H1 (cell line): ENCODE results near the gene ATXN3. TPM values are rescaled to one million over a fixed set of nuclear protein-coding genes. Genes with fewer than 3 reads are reported as not detected.

Experiments used
- CTCF ChIA-PET: fragments of 300-600 bp; sonication (Branson Sonifier 250); formaldehyde crosslinking; loops from one replicate; lab custom pipeline; 2021; ENCODE audit not compliant: partially characterized antibody; lab: Charles Lee
- POLR2A ChIA-PET: fragments of 300-600 bp; sonication (Branson Sonifier 250); formaldehyde crosslinking; loops from one replicate; lab custom pipeline; 2021; ENCODE audit warnings: inconsistent platforms; ENCODE audit not compliant: partially characterized antibody; lab: Charles Lee
- DNase-seq, 2 experiments: peaks; one replicate each; pipeline versions ENCODE4 v3.0.0 to v3.0.0-alpha.2; 2010 to 2022; ENCODE audit warnings: low spot score in 2 of 2, low read depth in 1 of 2, mixed read lengths in 1 of 2
- FAIRE-seq: peaks from 2 replicates; lab custom pipeline; 2011; peaks lifted over from hg19 to GRCh38; lab: Jason Lieb, UNC
- H2AFZ ChIP-seq: 2 replicates; pipeline ENCODE4 v1.8.1; 2012; ENCODE audit warnings: low read length, inconsistent platforms
- H2AK5ac ChIP-seq: 2 replicates; pipeline ENCODE4 v1.6.1; 2013; ENCODE audit warnings: low read depth, low read length
- H2BK120ac ChIP-seq: replicated peaks from 2 replicates; pipeline ENCODE3; 2013; ENCODE audit warnings: low read depth, low read length, inconsistent platforms
- H2BK12ac ChIP-seq: 2 replicates; pipeline ENCODE4 v1.6.1; 2013; ENCODE audit warnings: low read depth, low read length
- H2BK15ac ChIP-seq: 2 replicates; pipeline ENCODE4 v1.6.1; 2013; ENCODE audit warnings: low read length
- H2BK20ac ChIP-seq: 2 replicates; pipeline ENCODE4 v1.6.1; 2013; ENCODE audit warnings: low read length
- H2BK5ac ChIP-seq: 2 replicates; pipeline ENCODE4 v1.6.1; 2013; ENCODE audit warnings: low read depth, low read length
- H3K14ac ChIP-seq: 2 replicates; pipeline ENCODE4 v1.6.1; 2013; ENCODE audit warnings: inconsistent platforms; ENCODE audit not compliant: insufficient read length
- H3K18ac ChIP-seq: 2 replicates; pipeline ENCODE4 v1.6.1; 2013; ENCODE audit warnings: low read length; ENCODE audit errors: extremely low read depth
- H3K23ac ChIP-seq: 2 replicates; pipeline ENCODE4 v1.6.1; 2013; ENCODE audit warnings: inconsistent platforms; ENCODE audit not compliant: insufficient read length
- H3K23me2 ChIP-seq: 2 replicates; pipeline ENCODE4 v1.6.1; 2013; ENCODE audit warnings: low read depth, low read length
- H3K27ac ChIP-seq: 2 replicates; pipeline ENCODE4 v1.6.1; 2011; ENCODE audit warnings: low read depth, low read length, inconsistent platforms
- H3K27me3 ChIP-seq, 4 experiments: replicated peaks in 1 of 4; 1 replicate in 1 of 4; 2 replicates in 3 of 4; pipeline versions ENCODE4 v1.6.1 to v1.8.1; 2011 to 2013; ENCODE audit warnings: low read length in 3 of 4, mild to moderate bottlenecking in 3 of 4, inconsistent platforms in 2 of 4, mixed read lengths in 2 of 4, moderate library complexity in 1 of 4; ENCODE audit not compliant: control insufficient read depth in 3 of 4, insufficient read depth in 3 of 4; ENCODE audit errors: extremely low read depth in 1 of 4
- H3K36me3 ChIP-seq, 4 experiments: 2 replicates each; pipeline versions ENCODE4 v1.6.1 to v1.8.1; 2011 to 2013; ENCODE audit warnings: mild to moderate bottlenecking in 4 of 4, low read length in 3 of 4, moderate library complexity in 2 of 4, control low read depth in 1 of 4, inconsistent platforms in 1 of 4; ENCODE audit not compliant: insufficient read depth in 4 of 4, control insufficient read depth in 2 of 4
- H3K4ac ChIP-seq: replicated peaks from 2 replicates; pipeline ENCODE3; 2013; ENCODE audit warnings: low read length, low read depth, mixed read lengths, inconsistent platforms; ENCODE audit not compliant: insufficient read length
- H3K4me1 ChIP-seq, 4 experiments: replicated peaks in 1 of 4; 1 replicate in 1 of 4; 2 replicates in 3 of 4; pipeline versions ENCODE4 v1.6.1 to v1.8.1; 2011 to 2013; ENCODE audit warnings: low read length in 3 of 4, inconsistent platforms in 2 of 4, mixed read lengths in 1 of 4; ENCODE audit not compliant: insufficient read depth in 4 of 4, control insufficient read depth in 3 of 4
- H3K4me2 ChIP-seq, 2 experiments: 2 replicates each; pipeline versions ENCODE4 v1.6.1 to v1.8.1; 2011 to 2013; ENCODE audit warnings: low read depth in 2 of 2, low read length in 2 of 2, control low read depth in 1 of 2, inconsistent platforms in 1 of 2, mild to moderate bottlenecking in 1 of 2; ENCODE audit not compliant: insufficient read depth in 1 of 2
- H3K4me3 ChIP-seq, 4 experiments: fragments of 200-600, 300-600 bp in 1 of 4; sonication (generic), shearing (Covaris generic), sonication (Bioruptor Twin) in 1 of 4; 2 replicates each; pipeline versions ENCODE4 v1.5.1 to v1.8.1; 2011 to 2016; ENCODE audit warnings: low read length in 4 of 4, low read depth in 3 of 4, control low read depth in 2 of 4, inconsistent platforms in 2 of 4, mild to moderate bottlenecking in 2 of 4, mixed read lengths in 1 of 4, moderate library complexity in 1 of 4; ENCODE audit not compliant: insufficient read depth in 2 of 4; ENCODE audit errors: extremely low read depth in 1 of 4
- H3K56ac ChIP-seq: replicated peaks from 2 replicates; pipeline ENCODE3; 2013; ENCODE audit warnings: low read depth, mild to moderate bottlenecking, mixed read lengths, low read length, inconsistent platforms; ENCODE audit not compliant: insufficient read length
- H3K79me1 ChIP-seq: 2 replicates; pipeline ENCODE4 v1.6.1; 2013; ENCODE audit warnings: low read depth, low read length, control low read depth
- H3K79me2 ChIP-seq, 2 experiments: 2 replicates each; pipeline versions ENCODE4 v1.6.1 to v1.8.1; 2012 to 2013; ENCODE audit warnings: low read length in 2 of 2, mild to moderate bottlenecking in 2 of 2, inconsistent platforms in 1 of 2; ENCODE audit not compliant: insufficient read depth in 2 of 2, control insufficient read depth in 1 of 2
- H3K9ac ChIP-seq, 4 experiments: replicated peaks in 1 of 4; 1 replicate in 1 of 4; 2 replicates in 3 of 4; pipeline versions ENCODE4 v1.6.1 to v1.8.1; 2011 to 2013; ENCODE audit warnings: low read depth in 3 of 4, low read length in 3 of 4, control low read depth in 2 of 4, mild to moderate bottlenecking in 2 of 4, moderate library complexity in 2 of 4, inconsistent platforms in 1 of 4; ENCODE audit errors: extremely low read depth in 1 of 4
- H3K9me3 ChIP-seq, 2 experiments: 2 replicates each; pipeline versions ENCODE4 v1.6.1 to v1.8.1; 2012 to 2013; ENCODE audit warnings: mild to moderate bottlenecking in 2 of 2, moderate library complexity in 2 of 2, control low read depth in 1 of 2, inconsistent platforms in 1 of 2, low read depth in 1 of 2, low read length in 1 of 2, mixed read lengths in 1 of 2; ENCODE audit not compliant: insufficient read depth in 2 of 2
- H4K20me1 ChIP-seq, 2 experiments: replicated peaks in 1 of 2; 2 replicates each; pipeline versions ENCODE3 to v1.8.1; 2011 to 2013; ENCODE audit warnings: inconsistent platforms in 2 of 2, low read length in 2 of 2, mild to moderate bottlenecking in 1 of 2; ENCODE audit not compliant: insufficient read depth in 2 of 2, control insufficient read depth in 1 of 2
- H4K5ac ChIP-seq: 2 replicates; pipeline ENCODE4 v1.6.1; 2013; ENCODE audit warnings: low read length, low read depth, mixed read lengths, inconsistent platforms; ENCODE audit not compliant: insufficient read length
- H4K8ac ChIP-seq: 2 replicates; pipeline ENCODE4 v1.8.0; 2013; ENCODE audit warnings: mild to moderate bottlenecking, moderate library complexity, low read length, inconsistent platforms; ENCODE audit not compliant: insufficient read depth; ENCODE audit errors: extremely low read depth
- H4K91ac ChIP-seq: replicated peaks from 2 replicates; pipeline ENCODE3; 2013; ENCODE audit warnings: low read length, mixed read lengths, inconsistent platforms; ENCODE audit not compliant: insufficient read length
- CBX8 ChIP-seq: fragments of 300-800, 300-1000 bp; sonication (generic); IDR thresholded peaks from 2 replicates; pipeline ENCODE4 v1.7.1; 2016; ENCODE audit warnings: low read depth, low read length, borderline replicate concordance
- CHD1 ChIP-seq: IDR thresholded peaks from 2 replicates; pipeline ENCODE4 v1.6.1; 2012; ENCODE audit warnings: low read depth, low read length, improper control_type of control experiment
- E2F6 ChIP-seq: IDR thresholded peaks from 2 replicates; pipeline ENCODE4 v1.6.1; 2012; ENCODE audit warnings: inconsistent platforms
- EGR1 ChIP-seq: IDR thresholded peaks from 2 replicates; pipeline ENCODE4 v1.6.1; 2011; ENCODE audit warnings: low read depth, low read length, borderline replicate concordance
- GABPA ChIP-seq: IDR thresholded peaks from 2 replicates; pipeline ENCODE4 v1.6.1; 2011; ENCODE audit warnings: mild to moderate bottlenecking, low read length, moderate library complexity, borderline replicate concordance; ENCODE audit not compliant: insufficient read depth
- POLR2AphosphoS5 ChIP-seq: IDR thresholded peaks from 2 replicates; pipeline ENCODE4 v1.6.1; 2011; ENCODE audit warnings: low read depth, low read length
- RBBP5 ChIP-seq: IDR thresholded peaks from 2 replicates; pipeline ENCODE4 v1.7.1; 2012; ENCODE audit warnings: low read depth, mild to moderate bottlenecking, inconsistent platforms, low read length, moderate library complexity, borderline replicate concordance
- RFX5 ChIP-seq: IDR thresholded peaks from 2 replicates; pipeline ENCODE4 v1.6.1; 2011; ENCODE audit warnings: low read depth, low read length, improper control_type of control experiment, borderline replicate concordance
- RXRA ChIP-seq: IDR thresholded peaks from 2 replicates; pipeline ENCODE4 v1.6.1; 2011; ENCODE audit warnings: low read depth, mild to moderate bottlenecking, low read length, moderate library complexity; ENCODE audit not compliant: insufficient read depth
- SP1 ChIP-seq: IDR thresholded peaks from 2 replicates; pipeline ENCODE4 v1.6.1; 2011; ENCODE audit warnings: low read depth, low read length
- SP2 ChIP-seq: IDR thresholded peaks from 2 replicates; pipeline ENCODE4 v1.6.1; 2012; ENCODE audit warnings: mild to moderate bottlenecking, low read length, inconsistent platforms
- SRF ChIP-seq: IDR thresholded peaks from 2 replicates; pipeline ENCODE4 v1.6.1; 2011; ENCODE audit warnings: mild to moderate bottlenecking, low read depth, low read length, moderate library complexity
- SUZ12 ChIP-seq: fragments of 200-600 bp; sonication (generic); IDR thresholded peaks from 2 replicates; pipeline ENCODE4 v1.6.1; 2012; ENCODE audit warnings: mild to moderate bottlenecking, inconsistent platforms, low read length, moderate library complexity, mixed read lengths
- WGBS, 2 experiments: shearing (Covaris generic) in 1 of 2; methylation state at CpG; one replicate each; pipeline versions ENCODE4 v1.1.6 to v1.1.7; 2013 to 2015; ENCODE audit warnings: low lambda C conversion rate in 2 of 2, mixed read lengths in 2 of 2, inconsistent platforms in 1 of 2, low coverage in 1 of 2, missing lambda C conversion rate in 1 of 2; ENCODE audit not compliant: insufficient replicate concordance in 2 of 2, insufficient coverage in 1 of 2, insufficient read length in 1 of 2; ENCODE audit errors: extremely low coverage in 1 of 2, missing lambda C conversion rate in 1 of 2; 5-methylcytosine and 5-hydroxymethylcytosine counted together
- polyA plus RNA-seq, 7 experiments: library from polyadenylated mRNA; depleted of rRNA in 3 of 7; stranded (reverse) in 5 of 7; unstranded in 2 of 7; fragments of >200 nt in 5 of 7; fragments of 200-250 nt in 2 of 7; gene quantifications; 1 replicate in 5 of 7; 2 replicates in 1 of 7; 4 replicates in 1 of 7; pipeline versions ENCODE4 v1.2.1 to v1.2.3, GENCODE V29; 2011 to 2013; ENCODE audit warnings: missing spikeins in 2 of 7, mixed read lengths in 2 of 7
- total RNA-seq: library from RNA; stranded (reverse); fragmentation: NEBNext Ultra II Directional; extraction: Animal tissue kit (Norgen Biotek cat#: 25700); gene quantifications from 2 replicates; pipeline ENCODE4 v1.2.1, GENCODE V29; 2021
- TF ChIP-seq, protein P1 (sequence below): IDR thresholded peaks from 2 replicates; pipeline ENCODE4 v1.6.1; 2011; ENCODE audit warnings: low read depth, mild to moderate bottlenecking, low read length; ENCODE audit not compliant: insufficient read depth

The ATXN3 gene
- total and polyA plus RNA-seq, 2 of the 8 experiments (the other 6 are each of a cell fraction or from before 2014, with no cell fraction given) = 8.8 to 37.2 TPM

GRCh38 chr14:92134456-92134855 lies 28.1 kb upstream of the ATXN3 start:
- Histone ChIP-seq H2AK5ac (no peak overlapping the region), H3K36me3 (peaks cover 15 to 88% (median 64%) of the 10 kb centered on the region in 4 experiments; a peak in 7 of 8 replicates), H4K91ac (no peak overlapping the region), H2BK15ac (no peak overlapping the region), H2BK12ac (no peak overlapping the region), H3K79me1 (no peaks in the 10 kb centered on the region), H2BK5ac (no peak overlapping the region), H3K9me3 (no peaks in the 10 kb centered on the region), H3K23me2 (no peaks in the 10 kb centered on the region), H3K56ac (no peak overlapping the region), H4K20me1 (no peaks in the 10 kb centered on the region), H3K4me3 (no peak overlapping the region), H4K5ac (no peak overlapping the region), H3K23ac (no peak overlapping the region), H3K18ac (no peak overlapping the region), H3K27ac (no peak overlapping the region), H3K4me1 (no peaks in the 10 kb centered on the region), H4K8ac (no peak overlapping the region), H3K4me2 (no peak overlapping the region), H3K4ac (no peak overlapping the region), H3K27me3 (no peaks in the 10 kb centered on the region), H2BK120ac (no peak overlapping the region), H3K9ac (no peak overlapping the region), H3K14ac (no peak overlapping the region), H2BK20ac (no peak overlapping the region), H2AFZ (no peak overlapping the region), H3K79me2 (no peaks in the 10 kb centered on the region)
- POLR2A ChIA-PET = interaction anchor here (4.6 kb wide), 1 partner anchor 11 kb away, joined by 36 read pairs; the partner anchor contains the start of genes CPSF2 and NDUFB1
- CTCF ChIA-PET = interaction anchor here (1.0 to 2.4 kb wide), 3 partner anchors 18 to 218 kb away, joined by 3 to 7 read pairs (median 3); no protein-coding TSS in a partner anchor
- FAIRE-seq (no peak), DNase-seq (no peak)
- 92% methylated on average over 1 of the region's 1 CpG; no CpG with 5 or more reads in 1 of the 2 experiments for WGBS, 2 experiments
- TF ChIP-seq RFX5 (no peak), CHD1 (no peak), SRF (no peak), SUZ12 (no peak), E2F6 (no peak), CBX8 (no peak), RXRA (no peak), GABPA (no peak), POLR2AphosphoS5 (no peak), EGR1 (no peak), SP1 (no peak), SP2 (no peak), RBBP5 (no peak)
- TF ChIP-seq, protein P1, sequence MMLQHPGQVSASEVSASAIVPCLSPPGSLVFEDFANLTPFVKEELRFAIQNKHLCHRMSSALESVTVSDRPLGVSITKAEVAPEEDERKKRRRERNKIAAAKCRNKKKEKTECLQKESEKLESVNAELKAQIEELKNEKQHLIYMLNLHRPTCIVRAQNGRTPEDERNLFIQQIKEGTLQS = no peak
